ENCODE data around the gene DTD2.

DTD2 gene

DNA sequence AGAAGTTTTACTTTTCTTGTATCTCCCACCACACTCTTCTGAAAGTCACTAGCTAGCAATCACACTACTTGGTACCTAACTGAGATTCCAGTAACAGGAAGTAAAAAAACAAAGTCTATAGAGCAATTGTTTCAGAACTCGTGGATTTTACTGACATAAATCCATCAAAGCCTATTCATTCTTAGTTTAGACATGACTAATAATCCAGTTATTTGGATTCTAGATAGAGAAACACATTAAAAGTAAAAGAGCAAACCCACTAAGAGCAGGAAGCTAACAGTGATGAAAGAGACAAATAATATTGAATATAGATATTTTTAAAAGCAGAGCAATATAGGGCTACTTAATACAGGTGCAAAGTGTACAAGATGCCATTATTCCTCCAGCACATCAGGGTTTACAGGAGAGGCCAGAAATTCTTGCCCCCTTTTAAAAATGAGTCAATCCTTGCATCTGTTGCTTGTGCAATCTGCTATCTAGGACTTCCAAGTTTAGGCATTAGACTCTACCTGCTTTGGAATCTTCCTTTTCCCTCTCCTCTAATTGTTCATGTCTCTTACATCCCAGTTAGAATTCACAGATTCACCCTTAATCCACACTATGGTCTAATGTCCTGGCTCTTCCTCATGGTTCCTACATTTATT lies 43.0 kb downstream of the DTD2 start:
- no peak overlapping the region for H3K4me3 ChIP-seq (ENCODE audit: low read depth, low read length)
- no peak for DNase-seq (ENCODE audit: low read depth)

DNA sequence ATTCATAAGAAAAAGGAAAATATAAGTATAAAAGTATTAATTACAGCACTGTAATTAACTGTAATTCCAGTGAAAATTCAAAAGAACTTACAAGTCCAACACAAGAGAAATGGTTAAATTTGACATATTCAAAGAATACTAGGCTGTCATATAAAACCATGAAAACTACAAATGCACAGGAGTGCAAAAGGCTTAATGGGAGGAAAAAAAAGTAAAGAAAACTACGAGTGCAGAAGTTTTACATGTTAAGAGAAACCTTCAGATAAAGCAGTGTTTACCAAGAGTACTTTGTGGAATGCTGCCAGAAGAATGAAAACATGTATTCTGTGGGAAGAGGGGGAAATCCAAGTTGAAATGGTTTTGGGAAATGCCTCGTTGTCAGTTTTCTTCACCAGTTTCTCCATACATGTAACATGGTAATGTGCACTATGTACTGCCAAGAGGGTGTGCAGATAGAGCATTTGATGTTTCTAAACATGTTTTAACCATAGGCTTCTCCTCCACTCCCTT lies 46.0 kb downstream of the DTD2 start:
- H3K4me3 ChIP-seq (ENCODE audit: low read depth, low read length) = no peak overlapping the region
- no peak for DNase-seq (ENCODE audit: low read depth)

DNA sequence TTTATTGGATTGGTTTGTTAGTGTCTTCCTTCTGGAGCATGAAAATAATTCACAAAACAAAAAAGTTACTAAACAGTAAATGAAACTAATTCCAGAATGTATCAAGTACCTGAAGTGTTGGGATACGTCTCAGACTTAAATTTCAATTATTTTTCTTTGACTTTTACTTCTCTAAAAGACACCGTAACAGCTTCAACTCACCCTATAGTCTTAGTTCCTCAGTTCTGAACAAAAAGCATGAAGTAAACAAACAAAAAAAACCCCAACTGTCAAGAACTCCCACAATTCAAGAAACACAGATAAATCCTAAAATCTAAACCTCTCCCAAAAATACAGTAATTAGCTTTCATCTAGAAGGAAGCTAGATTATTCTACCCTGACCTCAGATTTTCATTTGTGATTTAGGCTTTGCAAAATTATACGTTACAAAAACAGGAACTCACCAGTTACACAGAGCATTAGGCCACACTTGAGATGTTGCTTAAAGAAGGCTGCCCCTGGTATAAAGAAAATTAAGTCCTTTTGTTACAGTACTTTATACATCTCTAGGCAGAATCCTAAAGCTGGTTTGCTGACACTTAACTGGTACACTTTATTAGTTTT lies 47.2 kb downstream of the DTD2 start:
- H3K4me3 ChIP-seq (ENCODE audit: low read depth, low read length) = no peak overlapping the region
- no peak for DNase-seq (ENCODE audit: low read depth)

DNA sequence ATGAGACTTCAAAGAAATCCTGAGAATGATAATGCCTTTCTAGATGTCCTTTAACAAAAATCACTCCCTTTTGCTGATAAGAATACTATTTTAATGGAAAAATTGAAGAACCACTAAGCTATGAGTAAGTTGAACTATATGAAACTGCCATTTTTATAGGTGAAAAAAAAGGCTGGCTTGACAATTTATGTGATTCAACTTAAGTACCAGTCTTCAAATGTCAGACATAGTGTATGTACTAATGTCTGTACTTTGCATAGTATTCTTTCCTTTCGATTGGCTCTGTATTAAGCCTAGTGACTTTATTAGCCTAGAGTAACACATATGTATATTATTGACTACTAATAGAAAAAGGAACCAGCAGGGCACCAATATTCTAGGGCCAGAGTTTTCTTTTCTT lies 48.9 kb downstream of the DTD2 start:
- no peak overlapping the region for H3K4me3 ChIP-seq (ENCODE audit: low read depth, low read length)
- DNase-seq (ENCODE audit: low read depth) = no peak

DNA sequence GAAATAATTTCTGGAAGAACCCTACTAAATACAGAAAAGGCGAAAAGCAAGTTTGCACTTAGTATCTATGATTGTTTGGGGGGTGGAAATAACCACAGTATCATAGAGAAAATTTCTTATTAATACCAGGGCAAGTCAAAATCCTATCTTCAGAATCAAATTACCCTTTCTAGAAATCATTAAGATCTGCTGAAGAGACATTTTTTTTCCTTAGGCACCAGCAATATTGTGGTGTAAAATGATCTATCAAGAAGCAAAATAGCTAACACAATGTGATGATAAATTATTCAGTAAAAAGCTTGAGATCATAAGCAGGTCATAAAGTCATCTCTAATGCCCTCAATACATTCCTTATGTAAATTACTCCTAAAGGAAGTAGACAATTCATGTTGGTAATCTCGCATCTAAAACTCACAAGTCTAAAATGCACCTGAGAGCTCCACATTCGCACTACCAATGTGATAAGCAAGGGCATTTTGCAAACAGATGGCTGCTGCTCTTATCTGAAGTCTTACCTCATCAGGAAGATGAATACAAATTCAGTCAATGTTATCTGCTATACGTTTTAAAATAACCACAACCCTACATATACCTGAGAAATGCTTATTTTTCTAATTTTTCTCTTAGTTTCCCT lies 51.6 kb downstream of the DTD2 start:
- H3K4me3 ChIP-seq (ENCODE audit: low read depth, low read length) = no peak overlapping the region
- DNase-seq (ENCODE audit: low read depth) = no peak

DNA sequence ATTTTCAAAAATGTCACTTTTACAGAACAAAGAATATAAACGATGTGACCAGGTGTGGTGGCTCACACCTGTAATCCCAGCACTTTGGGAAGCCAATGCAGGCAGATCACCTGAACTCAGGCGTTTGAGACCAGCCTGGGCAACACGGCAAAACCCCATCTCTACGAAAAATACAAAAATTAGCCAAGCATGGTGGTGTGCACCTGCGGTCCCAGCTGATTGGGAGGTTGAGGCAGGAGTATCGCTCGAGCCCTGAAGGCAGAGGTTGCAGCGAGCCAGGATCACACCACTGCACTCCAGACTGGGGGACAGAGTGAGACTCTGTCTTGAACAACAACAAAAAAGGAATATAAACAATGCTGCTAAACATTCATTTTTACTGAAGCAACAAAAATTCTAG lies 52.2 kb downstream of the DTD2 start:
- H3K4me3 ChIP-seq (ENCODE audit: low read depth, low read length) = no peak overlapping the region
- DNase-seq (ENCODE audit: low read depth) = no peak

DNA sequence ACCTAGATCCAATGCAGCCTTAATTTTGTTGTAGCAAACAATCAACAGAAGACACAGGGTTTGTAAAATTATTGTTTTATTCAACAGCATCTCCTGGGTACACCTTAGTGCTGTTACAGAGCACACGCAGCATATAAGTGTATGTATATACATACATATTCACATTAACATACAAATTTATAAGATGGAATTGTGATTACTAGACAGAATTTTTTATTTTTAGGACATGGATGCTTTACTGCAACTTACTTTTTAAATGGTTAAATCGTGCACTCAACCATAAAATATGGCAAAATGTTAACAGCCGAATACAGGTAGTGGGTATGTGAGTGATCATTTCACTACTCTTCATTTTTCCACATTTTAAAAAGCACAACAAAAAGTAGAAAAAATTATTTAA lies 53.6 kb downstream of the DTD2 start:
- DNase-seq (ENCODE audit: low read depth) = no peak
- no peak overlapping the region for H3K4me3 ChIP-seq (ENCODE audit: low read depth, low read length)

DNA sequence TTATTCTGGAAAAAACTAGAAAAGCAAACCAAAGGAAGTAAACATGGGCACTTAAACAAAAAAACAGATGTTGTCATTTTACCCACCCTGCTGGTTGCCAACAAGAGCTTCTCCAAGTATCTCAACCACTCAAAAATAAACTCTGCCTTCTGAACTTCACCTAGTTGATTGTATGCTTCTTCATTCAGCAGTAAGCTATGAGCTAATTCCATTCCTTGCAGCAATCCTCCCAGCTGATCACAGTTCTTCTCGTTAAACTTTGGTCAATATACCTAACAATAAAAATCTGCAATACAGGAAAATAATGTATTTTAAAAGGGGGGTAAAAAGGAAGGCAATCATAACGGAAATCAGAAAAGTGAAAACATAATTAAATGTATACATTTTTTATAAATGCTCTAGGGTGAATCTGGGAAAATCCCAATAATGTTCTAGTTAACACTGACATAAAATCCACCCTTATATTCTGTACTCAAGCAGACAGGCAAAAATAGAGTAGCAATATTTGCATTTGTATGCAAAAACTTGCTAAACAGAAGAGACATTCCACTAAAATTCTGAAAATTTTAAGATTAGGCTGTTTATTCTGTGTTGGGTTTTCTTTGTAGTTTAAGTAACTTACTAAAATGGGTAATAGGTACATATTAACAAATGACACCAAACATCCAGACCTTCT lies 54.4 kb downstream of the DTD2 start:
- DNase-seq (ENCODE audit: low read depth) = no peak
- no peak overlapping the region for H3K4me3 ChIP-seq (ENCODE audit: low read depth, low read length)

DNA sequence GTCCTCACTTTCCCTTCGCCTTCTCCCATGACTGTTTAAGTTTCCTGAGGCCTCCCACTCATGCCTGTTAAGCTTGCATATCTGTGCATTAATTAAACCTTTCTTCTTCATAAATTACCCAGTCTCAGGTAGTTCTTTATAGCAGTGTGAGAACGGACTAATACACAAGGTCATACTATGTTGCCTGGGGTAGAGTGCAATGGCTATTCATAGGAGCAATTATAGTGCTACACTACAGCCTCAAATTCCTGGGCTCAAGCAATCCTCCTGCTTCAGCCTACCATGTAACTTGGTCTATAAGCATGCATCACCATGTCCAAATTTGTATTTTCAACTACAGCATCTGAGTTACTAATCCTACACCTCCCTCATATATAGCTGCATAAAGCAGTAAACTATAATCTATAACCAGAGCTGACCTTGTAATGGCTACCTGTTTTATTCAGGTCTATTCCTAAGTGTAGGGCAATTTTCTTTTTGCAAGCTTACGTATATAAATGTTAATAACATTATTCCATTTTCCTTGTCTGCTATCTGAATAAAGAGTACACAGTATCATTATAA lies 55.9 kb downstream of the DTD2 start:
- no peak overlapping the region for H3K4me3 ChIP-seq (ENCODE audit: low read depth, low read length)
- DNase-seq (ENCODE audit: low read depth) = no peak

DNA sequence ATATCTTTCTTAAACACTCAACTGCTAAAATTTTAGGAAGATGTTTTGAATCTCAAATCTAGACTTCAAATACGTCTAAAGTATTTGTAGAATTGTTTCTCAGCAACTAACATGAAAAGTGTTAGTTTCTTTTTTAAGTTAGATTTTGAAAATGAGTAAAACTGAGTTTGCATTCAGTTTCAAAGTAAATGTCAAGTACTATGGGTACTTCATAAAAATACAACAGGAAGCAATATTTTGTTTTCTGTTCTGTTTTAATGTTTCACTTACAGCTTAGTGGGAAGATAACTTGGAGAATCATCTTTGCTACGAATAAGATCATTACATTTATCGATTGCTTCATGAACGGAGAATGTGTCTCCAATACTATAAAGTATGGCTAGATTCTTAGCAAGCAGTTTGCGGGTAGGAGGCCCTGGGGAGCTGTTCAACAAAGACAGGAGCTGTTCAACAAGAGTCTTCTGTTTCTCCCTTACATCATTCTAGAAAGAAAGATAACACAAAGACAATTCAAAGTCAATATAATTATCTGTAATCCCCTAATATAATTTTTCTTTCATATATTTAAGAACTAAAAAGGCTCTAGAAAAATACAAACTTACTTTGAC lies 57.2 kb downstream of the DTD2 start:
- H3K4me3 ChIP-seq (ENCODE audit: low read depth, low read length) = no peak overlapping the region
- no peak for DNase-seq (ENCODE audit: low read depth)
